ENCODE data around the gene BTG4. TPM values are rescaled to one million over a fixed set of nuclear protein-coding genes. Genes with fewer than 3 reads are reported as not detected.

BTG4 gene
- total and polyA plus RNA-seq, 2 donors (not counting 3 experiments of a cell fraction or from before 2014, with no cell fraction given): not detected

DNA sequence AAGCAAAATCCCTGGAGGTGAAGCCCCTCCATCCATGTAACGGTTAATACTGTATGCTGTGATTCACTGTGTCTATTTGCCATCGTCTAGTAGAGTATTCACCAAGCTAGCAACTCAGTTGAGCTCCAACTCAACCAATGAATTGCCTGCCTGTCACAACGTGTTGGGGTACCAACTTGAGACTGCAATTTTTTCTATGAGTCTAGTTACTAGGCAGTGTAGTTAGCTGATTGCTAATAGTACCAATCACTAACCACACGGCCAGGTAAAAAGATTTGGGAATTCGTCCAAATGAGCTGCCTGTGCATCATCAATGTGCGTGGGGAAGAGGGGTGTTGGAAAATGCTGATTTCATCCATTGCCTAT is 1.0 kb upstream of the BTG4 start:
- Histone ChIP-seq H3K4me3 (replicated peaks in 1 of 3; ENCODE audit: insufficient read depth in 1 of 3, low read depth in 1 of 3, low read length in 3 of 3) (no peak overlapping the region), H2AFZ (ENCODE audit: low read depth, low read length) (no peak overlapping the region), H3K9me3 (replicated peaks; ENCODE audit: control insufficient read depth, insufficient read depth, low read length) (no peaks in the 10 kb centered on the region), H3K79me2 (ENCODE audit: control insufficient read depth, insufficient read depth, low read length) (no peaks in the 10 kb centered on the region), H3K9ac (replicated peaks; ENCODE audit: extremely low read depth, insufficient read depth, low read length) (no peak overlapping the region), H3K27me3 (ENCODE audit: control insufficient read depth in 2 of 2, insufficient read depth in 2 of 2, low read length in 2 of 2) (peaks cover 23 to 39% of the 10 kb centered on the region in 2 experiments), H4K20me1 (replicated peaks; ENCODE audit: control insufficient read depth, extremely low read depth, insufficient read depth, low read length) (no peaks in the 10 kb centered on the region), H3K9me1 (replicated peaks; ENCODE audit: control insufficient read depth, extremely low read depth, insufficient read depth, low read length) (no peaks in the 10 kb centered on the region), H3K4me1 (ENCODE audit: control insufficient read depth, extremely low read depth, insufficient read depth, low read length) (peaks cover 4% of the 10 kb centered on the region), H3K4me2 (ENCODE audit: insufficient read depth, low read length) (peak overlapping the region; percentile 27), H3K36me3 (ENCODE audit: control insufficient read depth in 2 of 2, extremely low read depth in 1 of 2, insufficient read depth in 2 of 2, low read length in 2 of 2) (no peaks in the 10 kb centered on the region), H3K27ac (ENCODE audit: insufficient read depth, low read depth, low read length) (no peak overlapping the region)
- ChIA-PET CTCF (interaction anchor here (0.8 to 1.6 kb wide), 4 partner anchors 27 to 85 kb away, joined by 3 to 5 read pairs (median 4); partner anchors contain the start of gene LAYN), POLR2A (no interaction called here)
- FAIRE-seq (no peak), DNase-seq (ENCODE audit: low read depth, low spot score) (peak; percentile 2)
- peak; percentile 80 for TF ChIP-seq EZH2 (IDR thresholded peaks at IDR 0.05; ENCODE audit: borderline replicate concordance, low read depth, low read length, severe bottlenecking)
- TF ChIP-seq GATA2 (IDR thresholded peaks at IDR 0.05; ENCODE audit: insufficient read depth, insufficient read length, low read depth, low read length): no peak
- TF ChIP-seq FOS (IDR thresholded peaks at IDR 0.05; ENCODE audit: borderline replicate concordance, insufficient read depth, low read length): no peak
- TF ChIP-seq CTCF (IDR thresholded peaks at IDR 0.05; ENCODE audit: extremely low read depth in 1 of 2, insufficient read depth in 1 of 2, low read depth in 1 of 2, low read length in 2 of 2): no peak
- no peak for TF ChIP-seq JUN (IDR thresholded peaks at IDR 0.05; ENCODE audit: borderline replicate concordance, insufficient read depth, insufficient read length, low read depth)
- TF ChIP-seq, protein P1, sequence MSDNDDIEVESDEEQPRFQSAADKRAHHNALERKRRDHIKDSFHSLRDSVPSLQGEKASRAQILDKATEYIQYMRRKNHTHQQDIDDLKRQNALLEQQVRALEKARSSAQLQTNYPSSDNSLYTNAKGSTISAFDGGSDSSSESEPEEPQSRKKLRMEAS (IDR thresholded peaks at IDR 0.05; ENCODE audit: insufficient read depth, insufficient read length): no peak
- no peak for TF ChIP-seq POLR2A (IDR thresholded peaks at IDR 0.05; ENCODE audit: low read depth, low read length)
- TF ChIP-seq MYC (IDR thresholded peaks at IDR 0.05; ENCODE audit: low read depth, low read length): no peak
- TF ChIP-seq POLR2AphosphoS5 (IDR thresholded peaks at IDR 0.05; ENCODE audit: insufficient read depth, low read depth, low read length): no peak
- intact Hi-C loops (cut with micrococcal nuclease) (no loop called here), dilution Hi-C loops (cut with MboI; ENCODE audit: extremely low pct_ligation_motif_present, low sequenced_read_pairs) (no loop called here)
- BruUV-seq (replicated peaks): no TSS peak
